Endodermal cell (in vitro differentiated cells): Measurements from ENCODE around the gene GTF3A. TPM values are rescaled to one million over a fixed set of nuclear protein-coding genes. Genes with fewer than 3 reads are reported as not detected.

Experiments used
- DNase-seq: peaks from one replicate; pipeline ENCODE4 v3.0.0-alpha.2; 2017
- H3K27ac ChIP-seq: 2 replicates; pipeline ENCODE4 v1.5.1; 2013; ENCODE audit warnings: mild to moderate bottlenecking, low read depth, low read length, moderate library complexity
- H3K27me3 ChIP-seq: 2 replicates; pipeline ENCODE4 v1.6.1; 2013; ENCODE audit warnings: mild to moderate bottlenecking, low read length, moderate library complexity; ENCODE audit not compliant: insufficient read depth, control insufficient read depth, poor library complexity, severe bottlenecking
- H3K36me3 ChIP-seq: 2 replicates; pipeline ENCODE4 v1.7.0; 2013; ENCODE audit warnings: mild to moderate bottlenecking, low read length, moderate library complexity; ENCODE audit not compliant: control insufficient read depth, insufficient read depth
- H3K4me1 ChIP-seq: one replicate; pipeline ENCODE4 v1.7.0; 2013; ENCODE audit warnings: low read length; ENCODE audit not compliant: control insufficient read depth, insufficient read depth
- H3K4me3 ChIP-seq: 2 replicates; pipeline ENCODE4 v1.5.1; 2013; ENCODE audit warnings: mild to moderate bottlenecking, low read length, moderate library complexity
- H3K9ac ChIP-seq: 2 replicates; pipeline ENCODE4 v1.6.1; 2013; ENCODE audit warnings: mild to moderate bottlenecking, low read length, moderate library complexity; ENCODE audit not compliant: poor library complexity, severe bottlenecking; ENCODE audit errors: extremely low read depth
- H3K9me3 ChIP-seq: 2 replicates; pipeline ENCODE4 v1.6.1; 2013; ENCODE audit warnings: mild to moderate bottlenecking, low read length, moderate library complexity; ENCODE audit not compliant: control insufficient read depth
- H3K27ac Mint-ChIP-seq: 2 replicates; pipeline ENCODE4 v1.8.0; 2020; ENCODE audit warnings: mixed read lengths
- H3K27me3 Mint-ChIP-seq: 2 replicates; pipeline ENCODE4 v1.8.0; 2021; ENCODE audit warnings: mild to moderate bottlenecking, mixed read lengths; ENCODE audit not compliant: insufficient read depth
- H3K36me3 Mint-ChIP-seq: 2 replicates; pipeline ENCODE4 v1.8.0; 2020; ENCODE audit warnings: low read depth, mixed read lengths
- H3K4me1 Mint-ChIP-seq: 2 replicates; pipeline ENCODE4 v1.8.0; 2020; ENCODE audit warnings: mixed read lengths
- H3K4me3 Mint-ChIP-seq: 2 replicates; pipeline ENCODE4 v1.8.0; 2020; ENCODE audit warnings: mild to moderate bottlenecking, moderate library complexity, mixed read lengths
- H3K9me3 Mint-ChIP-seq: 2 replicates; pipeline ENCODE4 v1.8.0; 2020; ENCODE audit warnings: mild to moderate bottlenecking, mixed read lengths
- CTCF ChIP-seq: fragments of 200-600 bp; sonication (generic); conservative IDR thresholded peaks from 2 replicates; pipeline ENCODE4 v1.5.0; 2021; ENCODE audit warnings: antibody characterized with exemption, mild to moderate bottlenecking
- WGBS, 2 experiments: methylation state at CpG; one replicate each; pipeline versions ENCODE4 v1.1.5 to v1.1.7; 2013; ENCODE audit warnings: missing lambda C conversion rate in 2 of 2, mixed read lengths in 1 of 2; ENCODE audit not compliant: insufficient coverage in 1 of 2, insufficient read length in 1 of 2; 5-methylcytosine and 5-hydroxymethylcytosine counted together
- total RNA-seq, 2 donors: library from RNA; stranded (reverse); fragmentation: NEBNext Ultra II Directional in 1 of 2; extraction: Animal tissue kit (Norgen Biotek cat#: 25700) in 1 of 2; gene quantifications; 2 replicates in 1 of 2; 3 replicates in 1 of 2; pipeline ENCODE4 v1.2.1, GENCODE V29; 2021

The GTF3A gene
- total RNA-seq, 2 donors from 2014 or later, result 70.4 to 80.0 TPM

GRCh38 chr13:27440408-27440807 lies 16.0 kb downstream of the GTF3A start:
- Histone ChIP-seq H3K36me3 (peaks cover 25% of the 10 kb centered on the region), H3K27me3 (no peaks in the 10 kb centered on the region), H3K4me3 (no peak overlapping the region), H3K9ac (no peak overlapping the region), H3K27ac (no peak overlapping the region), H3K9me3 (no peaks in the 10 kb centered on the region), H3K4me1 (no peaks in the 10 kb centered on the region)
- no peaks in the 10 kb centered on the region for H3K4me1 Mint-ChIP-seq
- no peak for TF ChIP-seq CTCF
- no peak overlapping the region for H3K4me3 Mint-ChIP-seq
- DNase-seq, result no peak
- WGBS, 2 experiments, result 90 to 94% methylated on average over 1 of the region's 1 CpG
- H3K9me3 Mint-ChIP-seq, result no peaks in the 10 kb centered on the region
- H3K36me3 Mint-ChIP-seq, result peaks cover 30% of the 10 kb centered on the region
- no peak overlapping the region for H3K27ac Mint-ChIP-seq
- H3K27me3 Mint-ChIP-seq, result no peaks in the 10 kb centered on the region

GRCh38 chr13:27442071-27442647 lies 17.7 kb downstream of the GTF3A start:
- TF ChIP-seq CTCF, result no peak
- Histone ChIP-seq H3K27me3 (no peaks in the 10 kb centered on the region), H3K27ac (no peak overlapping the region), H3K36me3 (peaks cover 15% of the 10 kb centered on the region), H3K9ac (no peak overlapping the region), H3K4me1 (no peaks in the 10 kb centered on the region), H3K9me3 (no peaks in the 10 kb centered on the region), H3K4me3 (no peak overlapping the region)
- Mint-ChIP-seq H3K27me3 (no peaks in the 10 kb centered on the region), H3K9me3 (no peaks in the 10 kb centered on the region), H3K4me3 (no peak overlapping the region), H3K36me3 (peaks cover 19% of the 10 kb centered on the region), H3K4me1 (peaks cover under 1% of the 10 kb centered on the region), H3K27ac (no peak overlapping the region)
- no peak for DNase-seq
- 88 to 90% methylated on average over 12 to 15 of the region's 15 CpGs for WGBS, 2 experiments

- Histone ChIP-seq H3K9ac (no peak overlapping the region), H3K4me1 (no peaks in the 10 kb centered on the region), H3K9me3 (no peaks in the 10 kb centered on the region), H3K27ac (no peak overlapping the region), H3K27me3 (no peaks in the 10 kb centered on the region), H3K36me3 (peaks cover 15% of the 10 kb centered on the region), H3K4me3 (no peak overlapping the region)
- H3K27ac Mint-ChIP-seq, result no peak overlapping the region
- no peak for DNase-seq
- H3K36me3 Mint-ChIP-seq, result peaks cover 15% of the 10 kb centered on the region
- H3K4me3 Mint-ChIP-seq, result no peak overlapping the region
- 91 to 95% methylated on average over 7 of the region's 7 CpGs for WGBS, 2 experiments
- peaks cover 3% of the 10 kb centered on the region for H3K4me1 Mint-ChIP-seq
- TF ChIP-seq CTCF, result no peak
- no peaks in the 10 kb centered on the region for H3K27me3 Mint-ChIP-seq
- H3K9me3 Mint-ChIP-seq, result no peaks in the 10 kb centered on the region
Measured at GRCh38 chr13:27442797-27443196, 18.4 kb downstream of the GTF3A start.
